NCI-H446 treated with DMSO at 0.1 percent for 48 hours (cell line): ENCODE data around the gene IDI2.
A peak's percentile ranks its signal among the peaks of the same experiment; 100 is the strongest.

Experiments used
- DNase-seq: peaks from one replicate; lab custom pipeline; 2025; lab: John Stamatoyannopoulos, UW

IDI2 gene

GRCh38 chr10:1007583-1007982 lies 18.1 kb downstream of the IDI2 start:
- DNase-seq: no peak

GRCh38 chr10:1006573-1006972 lies 19.1 kb downstream of the IDI2 start:
- DNase-seq: no peak

GRCh38 chr10:1003884-1004670 lies 21.6 kb downstream of the IDI2 start:
- DNase-seq: no peak

GRCh38 chr10:1002425-1003006 lies 23.1 kb downstream of the IDI2 start:
- no peak for DNase-seq

GRCh38 chr10:997266-998022 lies 28.2 kb downstream of the IDI2 start:
- DNase-seq: no peak

- DNase-seq: no peak
These were observed 29.6 kb downstream of the IDI2 start for GRCh38 chr10:996031-996430.

- DNase-seq: no peak
These were observed 30.1 kb downstream of the IDI2 start for GRCh38 chr10:995559-995926.

- no peak for DNase-seq
These were observed 30.7 kb downstream of the IDI2 start for GRCh38 chr10:994836-995558.

- no peak for DNase-seq
These were observed 32.8 kb downstream of the IDI2 start for GRCh38 chr10:992871-993270.

GRCh38 chr10:992467-992866 lies 33.2 kb downstream of the IDI2 start:
- DNase-seq: no peak

GRCh38 chr10:990808-991207 lies 34.9 kb downstream of the IDI2 start:
- no peak for DNase-seq

- DNase-seq: no peak
These were observed 36.8 kb downstream of the IDI2 start for GRCh38 chr10:988667-989545.

GRCh38 chr10:987870-988666 lies 37.6 kb downstream of the IDI2 start, which contains the start of gene GTPBP4:
Gene GTPBP4, plus strand, starts transcription at chr10:988434. Its CDS starts 46 bp downstream, at chr10:988480.
- DNase-seq: peak; percentile 89

- DNase-seq: no peak
These were observed 38.1 kb downstream of the IDI2 start for GRCh38 chr10:987620-987869.

GRCh38 chr10:986881-987619 lies 38.6 kb downstream of the IDI2 start:
- no peak for DNase-seq

GRCh38 chr10:986137-986825 lies 39.4 kb downstream of the IDI2 start:
- DNase-seq: no peak

- DNase-seq: no peak
These were observed 40.3 kb downstream of the IDI2 start for GRCh38 chr10:985361-985760.

GRCh38 chr10:983971-984655 lies 41.5 kb downstream of the IDI2 start:
- no peak for DNase-seq

GRCh38 chr10:983401-983800 lies 42.3 kb downstream of the IDI2 start:
- no peak for DNase-seq
